H1 (cell line): ENCODE results near the gene SLC16A6.

Experiments used
- CTCF ChIP-seq, 3 experiments: IDR thresholded peaks; 1 replicate in 2 of 3; 2 replicates in 1 of 3; pipeline versions ENCODE4 v1.5.1 to v1.6.1; 2011; ENCODE audit warnings: low read length in 3 of 3, mild to moderate bottlenecking in 3 of 3, inconsistent platforms in 2 of 3, low read depth in 1 of 3, moderate library complexity in 1 of 3; ENCODE audit not compliant: insufficient read depth in 1 of 3; ENCODE audit errors: control extremely low read depth in 1 of 3
- JUN ChIP-seq: IDR thresholded peaks from 2 replicates; pipeline ENCODE4 v1.6.1; 2011; ENCODE audit warnings: low read depth, mild to moderate bottlenecking, improper control_type of control experiment, low read length
- NRF1 ChIP-seq: IDR thresholded peaks from 2 replicates; pipeline ENCODE4 v1.6.1; 2011; ENCODE audit warnings: mild to moderate bottlenecking, low read depth, low read length, improper control_type of control experiment
- POLR2AphosphoS5 ChIP-seq: IDR thresholded peaks from 2 replicates; pipeline ENCODE4 v1.6.1; 2011; ENCODE audit warnings: low read depth, low read length
- RAD21 ChIP-seq, 2 experiments: IDR thresholded peaks in 1 of 2; conservative IDR thresholded peaks in 1 of 2; 2 replicates each; pipeline ENCODE4 v1.6.1; 2011; ENCODE audit warnings: low read depth in 2 of 2, low read length in 2 of 2, improper control_type of control experiment in 1 of 2, inconsistent platforms in 1 of 2, mild to moderate bottlenecking in 1 of 2, moderate library complexity in 1 of 2
- RFX5 ChIP-seq: IDR thresholded peaks from 2 replicates; pipeline ENCODE4 v1.6.1; 2011; ENCODE audit warnings: low read depth, low read length, improper control_type of control experiment, borderline replicate concordance
- SP1 ChIP-seq: IDR thresholded peaks from 2 replicates; pipeline ENCODE4 v1.6.1; 2011; ENCODE audit warnings: low read depth, low read length
- ZNF274 ChIP-seq: IDR thresholded peaks from 2 replicates; pipeline ENCODE4 v1.7.0; 2012; ENCODE audit warnings: low read length, borderline replicate concordance; ENCODE audit errors: extremely low read depth
- TF ChIP-seq, protein P1 (sequence below): IDR thresholded peaks from 2 replicates; pipeline ENCODE4 v1.6.1; 2011; ENCODE audit warnings: low read depth, mild to moderate bottlenecking, low read length; ENCODE audit not compliant: insufficient read depth

GRCh38 chr17:68222606-68223005, 68.3 kb downstream of the SLC16A6 start:
- TF ChIP-seq CTCF (IDR thresholded peaks at IDR 0.05; ENCODE audit: control extremely low read depth in 1 of 3, insufficient read depth in 1 of 3, low read depth in 1 of 3, low read length in 3 of 3) (no peak), POLR2AphosphoS5 (no peak), JUN (no peak), ZNF274 (no peak), SP1 (no peak), RFX5 (no peak), RAD21 (IDR thresholded peaks at IDR 0.05 in 1 of 2, conservative IDR thresholded peaks at IDR 0.05 in 1 of 2; ENCODE audit: low read depth in 2 of 2, low read length in 2 of 2) (no peak), NRF1 (no peak)
- TF ChIP-seq, protein P1, sequence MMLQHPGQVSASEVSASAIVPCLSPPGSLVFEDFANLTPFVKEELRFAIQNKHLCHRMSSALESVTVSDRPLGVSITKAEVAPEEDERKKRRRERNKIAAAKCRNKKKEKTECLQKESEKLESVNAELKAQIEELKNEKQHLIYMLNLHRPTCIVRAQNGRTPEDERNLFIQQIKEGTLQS: no peak
